Ramos (cell line): ENCODE data around the gene PAX8.

Experiments
- in situ Hi-C: fragments of 300-500 bp; cut with MboI; formaldehyde crosslinking; loops from one replicate; pipeline ENCODE4 v1.14.3; 2022; ENCODE audit warnings: low sequenced_read_pairs; ENCODE audit not compliant: unreplicated experiment

PAX8 gene

GRCh38 chr2:113175736-113176695, 102.7 kb downstream of the PAX8 start:
- in situ Hi-C loops, result no loop called here

GRCh38 chr2:113175042-113175628, 103.6 kb downstream of the PAX8 start:
- in situ Hi-C loops, result no loop called here

GRCh38 chr2:113174376-113174750, 104.4 kb downstream of the PAX8 start:
- in situ Hi-C loops, result no loop called here

GRCh38 chr2:113173542-113174375, 105.0 kb downstream of the PAX8 start, which contains the start of gene PSD4:
Gene PSD4, plus strand, starts transcription at chr2:113173971. Its CDS starts 8,486 bp downstream, at chr2:113182457.
- in situ Hi-C loops, result no loop called here

- in situ Hi-C loops, result no loop called here
Measured at GRCh38 chr2:113172721-113173541, 105.8 kb downstream of the PAX8 start.

- in situ Hi-C loops, result no loop called here
Measured at GRCh38 chr2:113171334-113172075, 107.2 kb downstream of the PAX8 start.

GRCh38 chr2:113169586-113169985, 109.1 kb downstream of the PAX8 start:
- in situ Hi-C loops, result no loop called here

- in situ Hi-C loops, result no loop called here
Measured at GRCh38 chr2:113169002-113169530, 109.7 kb downstream of the PAX8 start.

- in situ Hi-C loops, result no loop called here
Measured at GRCh38 chr2:113167962-113168340, 110.8 kb downstream of the PAX8 start.

- in situ Hi-C loops, result no loop called here
Measured at GRCh38 chr2:113167115-113167932, 111.4 kb downstream of the PAX8 start.

GRCh38 chr2:113166187-113166645, 112.5 kb downstream of the PAX8 start:
- in situ Hi-C loops, result no loop called here
